GM21360 (cell line): ENCODE data around the gene DYSF.

ENCODE experiments used
- ATAC-seq: cut with Tn5 transposase; IDR thresholded peaks from one replicate; pipeline ENCODE4 v1.9.1; 2021; ENCODE audit warnings: mild to moderate bottlenecking, moderate library complexity; ENCODE audit not compliant: unreplicated experiment

DYSF gene

GRCh38 chr2:71700658-71701397 lies 247.5 kb downstream of the DYSF start:
- no peak for ATAC-seq

GRCh38 chr2:71702071-71702970 lies 249.0 kb downstream of the DYSF start:
- ATAC-seq = no peak

- no peak for ATAC-seq
Observed at GRCh38 chr2:71702971-71703898, 249.9 kb downstream of the DYSF start.

- ATAC-seq = no peak
Observed at GRCh38 chr2:71704131-71704561, 250.8 kb downstream of the DYSF start.

- no peak for ATAC-seq
Observed at GRCh38 chr2:71704688-71705087, 251.3 kb downstream of the DYSF start.

- ATAC-seq = no peak
Observed at GRCh38 chr2:71705171-71705960, 252.0 kb downstream of the DYSF start.

GRCh38 chr2:71706121-71706520 lies 252.8 kb downstream of the DYSF start:
- ATAC-seq = no peak

GRCh38 chr2:71706836-71707235 lies 253.5 kb downstream of the DYSF start:
- no peak for ATAC-seq

GRCh38 chr2:71710367-71711132 lies 257.2 kb downstream of the DYSF start:
- no peak for ATAC-seq

- ATAC-seq = no peak
Observed at GRCh38 chr2:71711133-71711855, 257.9 kb downstream of the DYSF start.

- ATAC-seq = no peak
Observed at GRCh38 chr2:71712158-71712818, 258.9 kb downstream of the DYSF start.

- ATAC-seq = no peak
Observed at GRCh38 chr2:71713581-71714580, 260.5 kb downstream of the DYSF start.

GRCh38 chr2:71714601-71715240 lies 261.4 kb downstream of the DYSF start:
- no peak for ATAC-seq

- no peak for ATAC-seq
Observed at GRCh38 chr2:71715241-71715750, 261.9 kb downstream of the DYSF start.

- ATAC-seq = no peak
Observed at GRCh38 chr2:71715951-71716696, 262.8 kb downstream of the DYSF start.
